OCI-LY7 (cell line): ENCODE measurements around the gene CLEC6A.

Experiments used
- CTCF ChIP-seq: fragments of 200-600 bp; sonication (generic); conservative IDR thresholded peaks from 2 replicates; pipeline ENCODE4 v1.5.1; 2014; ENCODE audit warnings: mild to moderate bottlenecking, antibody characterized with exemption, low read length, moderate library complexity, mixed read lengths
- EZH2phosphoT487 ChIP-seq: fragments of 200-600 bp; sonication (generic); IDR thresholded peaks from 2 replicates; pipeline ENCODE4 v1.6.1; 2018; ENCODE audit warnings: low read depth, borderline replicate concordance, mild to moderate bottlenecking, mixed run types, antibody characterized with exemption, low read length, moderate library complexity, mixed read lengths

- no peak for TF ChIP-seq CTCF
- TF ChIP-seq EZH2phosphoT487, result no peak
These were observed 35.3 kb upstream of the CLEC6A start for GRCh38 chr12:8420506-8420905.
